Endometrium (tissue), 2 donors: ENCODE measurements around the gene CHURC1.

Experiments
- FAIRE-seq: peaks from 2 replicates; lab custom pipeline; 2012; peaks lifted over from hg19 to GRCh38; lab: Jason Lieb, UNC
- donor health status: control.
- donor health status: control.

The CHURC1 gene

GRCh38 chr14:64938972-64939816 lies 24.9 kb downstream of the CHURC1 start:
- no peak for FAIRE-seq

- FAIRE-seq: no peak
Observed at GRCh38 chr14:64939817-64940190, 25.5 kb downstream of the CHURC1 start.

GRCh38 chr14:64940336-64940910 lies 26.2 kb downstream of the CHURC1 start:
- no peak for FAIRE-seq

GRCh38 chr14:64942531-64943111 lies 28.4 kb downstream of the CHURC1 start, which contains the start of gene GPX2:
Gene GPX2 (minus strand): TSS chr14:64942745. CDS start chr14:64942726, 19 bp downstream.
- no peak for FAIRE-seq

GRCh38 chr14:64943556-64943955 lies 29.3 kb downstream of the CHURC1 start:
- FAIRE-seq: no peak

- no peak for FAIRE-seq
Observed at GRCh38 chr14:64944041-64944440, 29.8 kb downstream of the CHURC1 start.

- no peak for FAIRE-seq
Observed at GRCh38 chr14:64944861-64945260, 30.6 kb downstream of the CHURC1 start.

- no peak for FAIRE-seq
Observed at GRCh38 chr14:64945431-64946178, 31.4 kb downstream of the CHURC1 start.

- no peak for FAIRE-seq
Observed at GRCh38 chr14:64946310-64947045, 32.2 kb downstream of the CHURC1 start.

GRCh38 chr14:64947710-64948611 lies 33.7 kb downstream of the CHURC1 start:
- FAIRE-seq: no peak

GRCh38 chr14:64948612-64949210 lies 34.5 kb downstream of the CHURC1 start:
- no peak for FAIRE-seq

GRCh38 chr14:64950889-64951288 lies 36.6 kb downstream of the CHURC1 start:
- no peak for FAIRE-seq

- no peak for FAIRE-seq
Observed at GRCh38 chr14:64951291-64951690, 37.0 kb downstream of the CHURC1 start.

GRCh38 chr14:64951724-64952123 lies 37.5 kb downstream of the CHURC1 start:
- no peak for FAIRE-seq

GRCh38 chr14:64952598-64953309 lies 38.5 kb downstream of the CHURC1 start:
- FAIRE-seq: no peak

GRCh38 chr14:64953310-64953654 lies 39.0 kb downstream of the CHURC1 start:
- no peak for FAIRE-seq

- no peak for FAIRE-seq
Observed at GRCh38 chr14:64953661-64954060, 39.4 kb downstream of the CHURC1 start.

GRCh38 chr14:64954491-64955240 lies 40.4 kb downstream of the CHURC1 start:
- FAIRE-seq: no peak

- no peak for FAIRE-seq
Observed at GRCh38 chr14:64955297-64955696, 41.0 kb downstream of the CHURC1 start.
